ENCODE data around the gene LDAH. TPM values are rescaled to one million over a fixed set of nuclear protein-coding genes. Genes with fewer than 3 reads are reported as not detected.
A peak's percentile ranks its signal among the peaks of the same experiment; 100 is the strongest.

LDAH gene
- total RNA-seq, result 10 to 100 TPM; 15.2 to 20.8 (median 18.8) TPM
- long read RNA-seq, donor 1, transcript LDAH-201 (7 exons, 2,907 nt), result major isoform, 8 of 16 reads
- long read RNA-seq, donor 1, partial matches to known transcripts, result 1 of 16 reads
- long read RNA-seq, donor 1, other reads (novel, unspliced or antisense), result 5 of 16 reads
- long read RNA-seq, donor 2, transcript LDAH-201 (7 exons, 2,907 nt), result major isoform, 5 of 11 reads
- long read RNA-seq, donor 2, partial matches to known transcripts, result 3 of 11 reads
- long read RNA-seq, donor 2, other reads (novel, unspliced or antisense), result 2 of 11 reads

- intact Hi-C loops (cut with DNase I, micrococcal nuclease), result no loop called here
Measured at GRCh38 chr2:20822535-20823490, at the start of gene LDAH. Gene LDAH (minus strand): TSS chr2:20823101. CDS start chr2:20801463, 21,638 bp downstream.

GRCh38 chr2:20868377-20868776 lies 45.5 kb upstream of the LDAH start:
- no peaks in the 10 kb centered on the region for H3K36me3 ChIP-seq (ENCODE audit: low read depth)
- H3K4me1 ChIP-seq (ENCODE audit: low read depth), result no peaks in the 10 kb centered on the region
- ATAC-seq, result no peak
- no peak overlapping the region for H3K4me3 ChIP-seq
- TF ChIP-seq CTCF (IDR thresholded peaks at IDR 0.05), result no peak
- peak in 1 of 3 donors; percentile 2 for DNase-seq
- intact Hi-C loops (cut with DNase I, micrococcal nuclease), result no loop called here
- H3K9me3 ChIP-seq, result no peaks in the 10 kb centered on the region

More at GRCh38 chr2:20822535-20823490, at the start of gene LDAH:
- TF ChIP-seq CTCF (IDR thresholded peaks at IDR 0.05), result no peak
- Histone ChIP-seq H3K4me3 (peak within 1 kb of the TSS; percentile 69), H3K4me1 (ENCODE audit: low read depth) (no peaks in the 10 kb centered on the region), H3K9me3 (no peaks in the 10 kb centered on the region), H3K36me3 (ENCODE audit: low read depth) (no peaks in the 10 kb centered on the region)
- ATAC-seq (peak; percentile 98), DNase-seq (peak; percentile 94 to 95 (median 94))

- no peak for TF ChIP-seq CTCF (IDR thresholded peaks at IDR 0.05)
- intact Hi-C loops (cut with DNase I, micrococcal nuclease), result no loop called here
Measured at GRCh38 chr2:20862850-20863249, 39.9 kb upstream of the LDAH start.

GRCh38 chr2:20855456-20855855 lies 32.6 kb upstream of the LDAH start:
- Histone ChIP-seq H3K9me3 (no peaks in the 10 kb centered on the region), H3K36me3 (ENCODE audit: low read depth) (no peaks in the 10 kb centered on the region), H3K4me1 (ENCODE audit: low read depth) (no peaks in the 10 kb centered on the region), H3K4me3 (no peak overlapping the region)
- DNase-seq (no peak), ATAC-seq (no peak)
- intact Hi-C loops (cut with DNase I, micrococcal nuclease), result no loop called here
- no peak for TF ChIP-seq CTCF (IDR thresholded peaks at IDR 0.05)

More at GRCh38 chr2:20862850-20863249, 39.9 kb upstream of the LDAH start:
- Histone ChIP-seq H3K4me3 (no peak overlapping the region), H3K4me1 (ENCODE audit: low read depth) (no peaks in the 10 kb centered on the region), H3K36me3 (ENCODE audit: low read depth) (no peaks in the 10 kb centered on the region), H3K9me3 (no peaks in the 10 kb centered on the region)
- DNase-seq (no peak), ATAC-seq (no peak)

GRCh38 chr2:20852670-20853069 lies 29.8 kb upstream of the LDAH start:
- TF ChIP-seq CTCF (IDR thresholded peaks at IDR 0.05), result no peak
- no peak for ATAC-seq
- no peak overlapping the region for H3K4me3 ChIP-seq
- H3K9me3 ChIP-seq, result no peaks in the 10 kb centered on the region
- intact Hi-C loops (cut with DNase I, micrococcal nuclease), result no loop called here
- no peaks in the 10 kb centered on the region for H3K4me1 ChIP-seq (ENCODE audit: low read depth)
- no peak for DNase-seq
- no peaks in the 10 kb centered on the region for H3K36me3 ChIP-seq (ENCODE audit: low read depth)

Measured in mucosa of descending colon (tissue), 3 donors.